HG02610 (cell line): Measurements from ENCODE around the gene REC8.

ENCODE experiments used
- ATAC-seq: cut with Tn5 transposase; IDR thresholded peaks from one replicate; pipeline ENCODE4 v1.9.1; 2021; ENCODE audit warnings: mild to moderate bottlenecking, moderate library complexity; ENCODE audit not compliant: unreplicated experiment

The REC8 gene

GRCh38 chr14:24156840-24157239 lies 15.0 kb upstream of the REC8 start:
- ATAC-seq, result no peak

GRCh38 chr14:24157331-24157730 lies 14.5 kb upstream of the REC8 start:
- no peak for ATAC-seq

DNA sequence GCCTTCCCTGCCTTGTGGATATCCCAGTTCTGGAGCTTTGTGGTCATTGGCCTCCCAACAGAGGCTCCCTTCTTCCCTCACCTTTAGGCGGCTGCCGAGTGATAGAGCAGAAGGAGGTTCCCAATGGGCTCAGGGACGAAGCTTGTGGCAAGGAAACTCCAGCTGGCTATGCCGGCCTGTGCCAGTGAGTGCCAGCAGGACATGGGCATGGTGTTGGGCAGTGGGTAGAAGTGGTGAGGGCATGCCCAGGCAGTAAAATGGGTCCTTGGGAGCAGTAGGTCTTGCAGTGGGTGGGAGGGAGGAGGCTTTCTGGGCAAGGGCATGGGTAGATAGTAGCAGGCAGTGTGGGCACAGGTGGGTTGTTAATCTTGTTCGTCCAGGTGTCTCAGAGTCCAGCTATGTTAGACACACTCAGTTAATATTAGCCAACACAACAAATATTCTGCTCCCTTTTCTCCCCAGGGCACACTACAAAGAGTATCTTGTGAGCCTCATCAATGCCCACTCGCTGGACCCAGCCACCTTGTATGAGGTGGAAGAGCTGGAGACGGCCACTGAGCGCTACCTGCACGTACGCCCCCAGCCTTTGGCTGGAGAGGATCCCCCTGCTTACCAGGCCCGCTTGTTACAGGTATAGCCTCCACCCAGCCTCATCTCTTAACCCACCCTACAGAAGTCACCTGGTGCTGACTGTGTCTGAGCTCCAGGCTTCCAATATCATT lies 11.9 kb upstream of the REC8 start:
- no peak for ATAC-seq

GRCh38 chr14:24160499-24160849 lies 11.4 kb upstream of the REC8 start:
- no peak for ATAC-seq

GRCh38 chr14:24160850-24161804 lies 10.8 kb upstream of the REC8 start, which contains the start of gene IRF9:
IRF9 (plus strand) TSS chr14:24161265; CDS start chr14:24162145, 880 bp downstream.
- ATAC-seq, result peak; percentile 77

DNA sequence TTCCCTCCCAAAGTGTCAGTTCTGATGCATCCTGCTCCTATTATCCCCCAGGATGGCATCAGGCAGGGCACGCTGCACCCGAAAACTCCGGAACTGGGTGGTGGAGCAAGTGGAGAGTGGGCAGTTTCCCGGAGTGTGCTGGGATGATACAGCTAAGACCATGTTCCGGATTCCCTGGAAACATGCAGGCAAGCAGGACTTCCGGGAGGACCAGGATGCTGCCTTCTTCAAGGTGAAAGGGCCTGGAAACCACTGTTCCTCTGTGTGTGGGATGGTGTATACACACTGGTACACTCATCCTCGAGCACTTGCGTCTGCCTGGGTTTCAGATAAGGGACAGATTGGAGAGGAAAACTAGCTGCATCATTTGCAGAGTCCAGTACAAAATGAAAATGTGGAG lies 9.8 kb upstream of the REC8 start:
- no peak for ATAC-seq

DNA sequence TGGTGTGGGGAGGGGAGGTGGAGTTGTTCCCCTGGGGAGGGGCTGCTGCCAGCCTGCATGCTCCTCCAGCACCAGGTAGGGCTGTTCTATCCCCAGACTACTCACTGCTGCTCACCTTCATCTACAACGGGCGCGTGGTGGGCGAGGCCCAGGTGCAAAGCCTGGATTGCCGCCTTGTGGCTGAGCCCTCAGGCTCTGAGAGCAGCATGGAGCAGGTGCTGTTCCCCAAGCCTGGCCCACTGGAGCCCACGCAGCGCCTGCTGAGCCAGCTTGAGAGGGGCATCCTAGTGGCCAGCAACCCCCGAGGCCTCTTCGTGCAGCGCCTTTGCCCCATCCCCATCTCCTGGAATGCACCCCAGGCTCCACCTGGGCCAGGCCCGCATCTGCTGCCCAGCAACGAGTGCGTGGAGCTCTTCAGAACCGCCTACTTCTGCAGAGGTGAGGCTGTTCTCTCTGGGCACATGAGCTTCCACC lies 7.3 kb upstream of the REC8 start:
- no peak for ATAC-seq

GRCh38 chr14:24165785-24166184 lies 6.1 kb upstream of the REC8 start:
- ATAC-seq, result no peak

GRCh38 chr14:24167469-24168114 lies 4.3 kb upstream of the REC8 start:
- no peak for ATAC-seq

- no peak for ATAC-seq
These were observed 481 bp downstream of the REC8 start for GRCh38 chr14:24172261-24172860.

- ATAC-seq, result no peak
These were observed 996 bp downstream of the REC8 start for GRCh38 chr14:24172871-24173281.

- no peak for ATAC-seq
These were observed 4.7 kb downstream of the REC8 start for GRCh38 chr14:24176599-24176998.

DNA sequence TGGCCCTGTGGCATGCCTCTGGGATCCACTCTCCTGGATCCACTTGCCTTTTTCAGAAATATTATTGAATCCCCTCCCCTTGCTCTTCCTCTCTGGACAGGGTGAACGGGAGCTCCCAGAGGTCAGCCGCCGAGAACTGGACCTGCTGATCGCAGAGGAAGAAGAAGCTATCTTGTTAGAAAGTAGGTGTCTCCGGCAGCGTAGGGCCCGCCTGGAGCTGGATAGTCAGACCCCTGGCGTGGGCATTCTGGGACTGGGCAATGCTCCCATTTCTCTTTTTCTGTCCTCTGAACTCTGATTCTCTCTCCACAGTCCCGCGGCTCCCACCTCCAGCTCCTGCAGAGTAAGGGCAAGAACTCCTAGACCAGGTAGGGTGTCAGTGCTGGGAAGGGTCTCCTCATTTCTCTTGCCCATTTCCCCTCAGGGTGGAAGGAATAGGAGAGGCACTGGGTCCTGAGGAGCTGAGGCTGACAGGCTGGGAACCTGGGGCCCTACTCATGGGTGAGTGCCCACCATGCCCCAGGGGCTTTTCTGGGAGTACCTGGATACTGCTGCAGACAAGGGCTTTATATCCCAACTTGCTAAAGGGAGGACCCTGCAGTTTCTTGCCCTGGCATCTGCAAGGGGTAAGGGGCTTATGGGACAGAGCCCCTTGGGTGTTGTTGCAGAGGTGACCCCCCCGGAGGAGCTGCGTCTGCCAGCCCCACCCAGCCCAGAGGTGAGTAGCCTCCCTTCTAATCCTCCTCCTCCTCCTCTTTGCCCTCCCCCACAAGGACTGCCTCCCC lies 5.4 kb downstream of the REC8 start:
- ATAC-seq, result no peak

DNA sequence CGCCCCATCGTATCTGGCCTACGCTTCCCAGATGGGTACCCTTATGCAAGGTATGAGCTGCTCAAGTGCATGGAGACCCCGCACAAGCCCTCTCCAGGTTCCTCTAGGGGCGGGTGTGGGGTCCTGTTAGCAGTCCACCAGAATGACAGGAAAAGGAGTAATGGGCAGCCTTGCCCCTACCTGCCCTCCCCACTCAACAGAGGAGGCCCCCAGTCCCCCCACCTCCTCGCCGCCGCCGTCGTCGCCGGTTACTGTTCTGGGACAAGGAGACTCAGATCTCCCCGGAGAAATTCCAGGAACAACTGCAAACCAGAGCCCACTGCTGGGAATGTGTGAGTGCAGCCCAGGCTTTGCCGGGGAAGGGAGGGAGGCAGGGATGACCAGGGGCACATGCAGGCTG lies 6.0 kb downstream of the REC8 start:
- no peak for ATAC-seq

- no peak for ATAC-seq
These were observed 6.7 kb downstream of the REC8 start for GRCh38 chr14:24178399-24179178.

DNA sequence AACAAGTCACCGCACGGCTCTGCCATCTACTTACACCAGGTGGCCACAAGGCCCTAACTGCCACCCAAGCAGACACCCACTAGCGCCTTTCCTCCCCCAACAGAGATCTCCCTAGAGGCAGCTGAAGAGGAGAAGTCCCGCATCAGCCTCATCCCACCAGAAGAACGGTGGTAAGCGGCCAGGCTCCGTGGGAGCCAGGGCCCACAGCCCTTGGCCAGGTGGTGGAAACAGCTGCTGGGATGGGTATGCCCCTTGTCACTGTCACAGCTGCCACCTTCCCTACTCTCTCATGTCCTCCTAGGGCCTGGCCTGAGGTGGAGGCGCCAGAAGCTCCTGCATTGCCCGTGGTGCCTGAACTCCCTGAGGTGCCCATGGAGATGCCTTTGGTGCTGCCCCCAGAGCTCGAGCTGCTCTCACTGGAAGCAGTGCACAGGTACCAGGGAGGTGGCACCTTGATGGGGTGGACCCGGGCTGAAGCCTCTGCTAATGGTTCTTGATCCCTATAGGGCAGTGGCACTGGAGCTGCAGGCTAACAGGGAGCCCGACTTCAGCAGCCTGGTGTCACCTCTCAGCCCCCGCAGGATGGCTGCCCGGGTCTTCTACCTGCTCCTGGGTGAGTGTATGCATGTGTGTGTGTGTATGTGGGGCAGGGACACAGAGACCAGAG lies 7.5 kb downstream of the REC8 start:
- no peak for ATAC-seq

GRCh38 chr14:24179961-24180796 lies 8.3 kb downstream of the REC8 start:
- ATAC-seq, result no peak
